ENCODE measurements around the gene UBE2E2. TPM values are rescaled to one million over a fixed set of nuclear protein-coding genes. Genes with fewer than 3 reads are reported as not detected.

UBE2E2 gene
- total RNA-seq, 2 donors from 2014 or later, result 2.9 to 6.6 TPM

DNA sequence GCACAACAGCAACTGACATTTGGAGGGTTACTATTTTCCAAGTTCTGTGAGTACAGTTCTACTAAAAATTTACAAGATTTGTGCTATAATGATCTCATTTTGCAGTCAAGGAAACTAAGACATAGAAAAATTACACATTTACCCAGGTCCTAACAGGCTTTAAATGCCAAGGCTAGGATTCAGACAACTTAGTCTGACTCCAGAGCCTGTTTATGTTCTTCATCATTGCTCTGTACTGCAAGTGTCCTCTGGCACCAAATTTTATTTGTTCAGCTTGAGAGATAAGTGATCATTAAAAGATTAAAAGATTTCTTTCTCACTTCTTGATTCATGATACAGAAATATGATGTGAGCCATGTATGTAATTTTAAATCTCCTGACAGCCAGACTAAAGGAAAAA lies 290.8 kb downstream of the UBE2E2 start:
- H3K27me3 Mint-ChIP-seq, result peaks cover 3% of the 10 kb centered on the region
- H3K27ac Mint-ChIP-seq, result no peak overlapping the region
- H3K4me3 Mint-ChIP-seq, result no peak overlapping the region
- no peak for ATAC-seq (replicated peaks)
- H3K9me3 Mint-ChIP-seq, result no peaks in the 10 kb centered on the region
- H3K4me1 Mint-ChIP-seq, result no peaks in the 10 kb centered on the region
- H3K36me3 Mint-ChIP-seq (ENCODE audit: low read depth), result no peaks in the 10 kb centered on the region

- Mint-ChIP-seq H3K4me3 (no peak overlapping the region), H3K4me1 (no peaks in the 10 kb centered on the region), H3K27ac (no peak overlapping the region), H3K36me3 (ENCODE audit: low read depth) (no peaks in the 10 kb centered on the region), H3K27me3 (peaks cover 3% of the 10 kb centered on the region), H3K9me3 (no peaks in the 10 kb centered on the region)
- no peak for ATAC-seq (replicated peaks)
Observed at GRCh38 chr3:23494967-23495366, 291.8 kb downstream of the UBE2E2 start.

GRCh38 chr3:23495507-23495906 lies 292.4 kb downstream of the UBE2E2 start:
- no peak overlapping the region for H3K4me3 Mint-ChIP-seq
- H3K9me3 Mint-ChIP-seq, result no peaks in the 10 kb centered on the region
- peaks cover 3% of the 10 kb centered on the region for H3K27me3 Mint-ChIP-seq
- ATAC-seq (replicated peaks), result no peak
- H3K27ac Mint-ChIP-seq, result no peak overlapping the region
- no peaks in the 10 kb centered on the region for H3K4me1 Mint-ChIP-seq
- H3K36me3 Mint-ChIP-seq (ENCODE audit: low read depth), result no peaks in the 10 kb centered on the region

- ATAC-seq (replicated peaks), result no peak
- Mint-ChIP-seq H3K4me3 (no peak overlapping the region), H3K36me3 (ENCODE audit: low read depth) (no peaks in the 10 kb centered on the region), H3K4me1 (no peaks in the 10 kb centered on the region), H3K27ac (no peak overlapping the region), H3K9me3 (no peaks in the 10 kb centered on the region), H3K27me3 (peaks cover 3% of the 10 kb centered on the region)
Observed at GRCh38 chr3:23496165-23496564, 293.0 kb downstream of the UBE2E2 start.

DNA sequence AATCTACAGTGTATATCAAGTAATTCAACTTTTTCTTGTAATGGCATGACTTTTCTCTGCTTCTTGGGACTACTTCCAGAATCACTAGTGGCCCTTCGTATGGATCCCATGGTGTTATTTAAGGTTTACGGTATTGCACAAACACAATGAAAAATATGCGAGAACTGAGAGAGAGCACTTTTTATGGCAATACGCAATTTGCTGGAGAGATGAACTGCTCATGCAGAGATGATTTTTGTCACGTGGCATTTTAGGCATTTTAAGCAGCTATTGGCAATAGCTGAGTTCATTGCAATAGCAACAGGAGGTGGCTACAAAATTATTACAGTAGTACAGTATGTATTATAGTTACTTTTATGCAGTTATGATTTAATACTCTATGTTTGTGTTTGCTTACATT lies 294.0 kb downstream of the UBE2E2 start:
- peaks cover 3% of the 10 kb centered on the region for H3K27me3 Mint-ChIP-seq
- no peak for ATAC-seq (replicated peaks)
- H3K36me3 Mint-ChIP-seq (ENCODE audit: low read depth), result no peaks in the 10 kb centered on the region
- H3K4me3 Mint-ChIP-seq, result no peak overlapping the region
- no peak overlapping the region for H3K27ac Mint-ChIP-seq
- no peaks in the 10 kb centered on the region for H3K9me3 Mint-ChIP-seq
- H3K4me1 Mint-ChIP-seq, result no peaks in the 10 kb centered on the region

DNA sequence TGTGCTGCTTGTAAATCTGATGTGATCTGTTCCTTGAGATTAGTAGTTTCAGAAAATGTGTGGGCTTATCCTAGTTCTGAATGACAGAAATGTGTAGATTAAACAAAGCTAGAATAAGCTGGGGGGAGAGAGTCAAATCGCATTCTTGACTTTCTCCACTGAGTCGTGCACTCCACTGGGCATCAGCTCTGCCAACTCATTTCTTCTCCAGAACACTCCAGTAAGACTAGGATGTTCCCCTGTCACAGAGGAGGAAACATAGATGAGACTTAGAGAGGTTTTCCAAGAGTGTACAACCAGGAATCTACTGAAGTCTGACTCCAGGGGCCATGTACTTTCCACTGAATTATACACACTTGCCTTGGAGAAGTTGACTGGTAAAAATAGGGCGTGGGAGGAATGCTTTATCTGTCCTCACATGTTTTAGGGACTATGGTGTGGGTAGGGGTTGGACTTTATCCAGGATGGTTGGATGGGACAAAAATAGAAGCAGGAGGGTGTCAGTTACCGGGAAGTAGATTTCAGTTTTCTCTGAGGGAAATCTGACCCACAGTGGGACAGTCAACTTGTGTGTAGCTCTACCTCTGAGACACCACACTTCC lies 298.2 kb downstream of the UBE2E2 start:
- H3K27me3 Mint-ChIP-seq, result peaks cover 3% of the 10 kb centered on the region
- no peak overlapping the region for H3K27ac Mint-ChIP-seq
- H3K4me3 Mint-ChIP-seq, result no peak overlapping the region
- H3K9me3 Mint-ChIP-seq, result no peaks in the 10 kb centered on the region
- H3K36me3 Mint-ChIP-seq (ENCODE audit: low read depth), result no peaks in the 10 kb centered on the region
- no peak for ATAC-seq (replicated peaks)
- H3K4me1 Mint-ChIP-seq, result no peaks in the 10 kb centered on the region

DNA sequence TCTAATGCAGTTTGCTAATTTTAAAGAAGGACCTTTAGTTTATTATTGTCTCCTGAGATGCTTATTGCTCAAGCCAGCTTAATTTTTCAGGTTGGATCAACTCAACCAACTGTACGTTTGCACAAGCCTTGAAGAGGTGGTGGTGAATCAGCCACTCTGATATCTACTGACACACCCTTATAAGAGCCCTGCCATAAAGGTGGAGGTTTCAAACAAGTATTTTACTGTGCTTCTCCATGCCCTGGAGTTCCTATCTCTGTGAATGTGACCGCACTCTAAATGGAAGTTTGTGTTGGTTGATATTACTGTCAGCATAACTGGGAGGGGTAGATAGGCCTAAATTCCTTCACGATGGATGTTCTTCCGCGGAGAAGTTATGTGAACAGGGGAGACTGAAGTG lies 305.3 kb downstream of the UBE2E2 start:
- Mint-ChIP-seq H3K36me3 (ENCODE audit: low read depth) (no peaks in the 10 kb centered on the region), H3K27me3 (no peaks in the 10 kb centered on the region), H3K4me3 (no peak overlapping the region), H3K27ac (no peak overlapping the region), H3K4me1 (no peaks in the 10 kb centered on the region), H3K9me3 (no peaks in the 10 kb centered on the region)
- no peak for ATAC-seq (replicated peaks)

DNA sequence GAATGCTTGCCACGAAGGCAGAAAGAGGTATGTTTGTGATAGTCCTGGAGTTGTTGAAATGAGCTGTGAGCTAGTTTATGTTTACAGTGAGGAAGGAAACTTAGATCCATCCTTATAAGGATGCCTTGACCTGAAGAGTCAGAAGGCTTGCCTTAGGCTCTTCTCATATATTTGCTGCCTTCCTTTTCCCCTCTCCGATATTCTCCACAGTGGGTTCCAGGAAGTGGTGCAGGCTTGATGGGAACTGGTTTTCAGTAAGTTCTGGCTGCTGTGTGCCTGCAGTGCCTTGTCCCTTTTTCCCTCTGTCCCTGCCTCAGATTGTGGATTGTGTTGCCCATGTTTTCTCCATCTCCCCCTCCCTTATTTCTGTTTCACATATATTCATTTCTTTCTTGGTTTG lies 315.3 kb downstream of the UBE2E2 start:
- Mint-ChIP-seq H3K9me3 (no peaks in the 10 kb centered on the region), H3K27ac (no peak overlapping the region), H3K4me1 (no peaks in the 10 kb centered on the region), H3K4me3 (no peak overlapping the region), H3K36me3 (ENCODE audit: low read depth) (no peaks in the 10 kb centered on the region), H3K27me3 (no peaks in the 10 kb centered on the region)
- no peak for ATAC-seq (replicated peaks)

GRCh38 chr3:23519314-23520208 lies 316.4 kb downstream of the UBE2E2 start:
- no peak for ATAC-seq (replicated peaks)
- Mint-ChIP-seq H3K27me3 (no peaks in the 10 kb centered on the region), H3K36me3 (ENCODE audit: low read depth) (no peaks in the 10 kb centered on the region), H3K4me1 (no peaks in the 10 kb centered on the region), H3K27ac (no peak overlapping the region), H3K9me3 (no peaks in the 10 kb centered on the region), H3K4me3 (no peak overlapping the region)

- Mint-ChIP-seq H3K36me3 (ENCODE audit: low read depth) (no peaks in the 10 kb centered on the region), H3K4me3 (no peak overlapping the region), H3K4me1 (no peaks in the 10 kb centered on the region), H3K27ac (no peak overlapping the region), H3K9me3 (no peaks in the 10 kb centered on the region), H3K27me3 (no peaks in the 10 kb centered on the region)
- ATAC-seq (replicated peaks), result no peak
Observed at GRCh38 chr3:23527326-23527725, 324.2 kb downstream of the UBE2E2 start.

DNA sequence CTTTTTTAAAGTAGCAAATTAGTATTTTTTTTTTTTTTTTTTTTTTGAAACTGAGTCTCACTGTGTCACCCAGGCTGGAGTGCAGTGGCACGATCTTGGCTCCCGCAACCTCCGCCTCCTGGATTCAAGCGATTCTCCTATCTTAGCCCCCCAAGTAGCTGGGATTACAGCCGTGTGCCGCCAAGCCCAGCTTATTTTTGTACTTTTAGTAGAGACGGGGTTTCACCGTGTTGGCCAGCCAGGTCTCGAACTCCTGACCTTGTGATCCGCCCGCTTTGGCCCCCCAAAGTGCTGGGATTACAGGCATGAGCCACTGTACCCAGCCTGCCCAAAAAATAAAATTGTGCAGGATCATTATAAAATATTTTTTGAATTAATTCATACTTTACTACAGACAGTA lies 330.5 kb downstream of the UBE2E2 start:
- Mint-ChIP-seq H3K27ac (no peak overlapping the region), H3K4me1 (no peaks in the 10 kb centered on the region), H3K4me3 (no peak overlapping the region), H3K27me3 (peaks cover 5% of the 10 kb centered on the region), H3K36me3 (ENCODE audit: low read depth) (no peaks in the 10 kb centered on the region), H3K9me3 (no peaks in the 10 kb centered on the region)
- ATAC-seq (replicated peaks), result no peak

DNA sequence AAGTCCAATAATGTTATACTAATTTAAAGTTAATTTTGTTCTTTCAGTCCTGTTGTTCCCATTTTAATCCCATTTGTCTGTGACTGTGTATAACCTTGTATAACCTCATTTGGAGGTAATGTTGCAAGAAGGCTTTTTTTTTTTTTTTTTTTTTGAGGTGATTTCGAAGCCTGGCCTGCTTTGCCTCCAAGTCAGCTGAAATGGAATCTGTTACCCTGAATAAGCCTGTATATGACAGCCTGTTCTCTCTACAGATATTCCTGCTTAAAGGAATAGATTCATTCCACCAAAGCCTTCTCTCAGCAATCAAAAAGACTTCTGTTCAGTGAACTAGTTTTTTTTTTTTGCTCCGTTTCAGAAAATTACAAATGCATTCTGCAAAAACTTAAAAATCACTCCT lies 330.9 kb downstream of the UBE2E2 start:
- Mint-ChIP-seq H3K4me3 (no peak overlapping the region), H3K4me1 (no peaks in the 10 kb centered on the region), H3K9me3 (no peaks in the 10 kb centered on the region), H3K27me3 (peaks cover 5% of the 10 kb centered on the region), H3K27ac (no peak overlapping the region), H3K36me3 (ENCODE audit: low read depth) (no peaks in the 10 kb centered on the region)
- no peak for ATAC-seq (replicated peaks)

DNA sequence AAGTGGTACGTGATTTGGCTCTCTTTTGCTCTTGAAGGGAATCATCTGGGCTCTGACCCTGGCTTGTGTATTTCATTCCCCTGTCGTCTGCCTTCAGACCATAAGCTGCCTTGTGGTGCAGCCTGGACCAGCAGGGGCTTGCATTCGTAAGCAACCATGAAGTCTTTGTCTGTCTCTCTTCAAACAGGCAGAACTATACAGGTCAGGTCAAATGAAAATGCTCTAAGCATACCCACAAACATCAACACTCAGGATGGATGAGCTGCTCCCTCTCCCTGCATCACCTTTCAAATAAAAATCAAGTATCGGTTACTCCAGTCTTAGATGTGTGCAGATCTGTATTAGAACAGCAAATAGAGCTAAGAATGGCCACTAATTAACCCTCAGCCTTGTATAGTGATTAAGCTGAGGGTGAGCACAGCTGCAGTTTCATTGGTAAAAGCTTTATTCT lies 334.0 kb downstream of the UBE2E2 start:
- H3K9me3 Mint-ChIP-seq, result no peaks in the 10 kb centered on the region
- H3K4me1 Mint-ChIP-seq, result no peaks in the 10 kb centered on the region
- peaks cover 5% of the 10 kb centered on the region for H3K27me3 Mint-ChIP-seq
- ATAC-seq (replicated peaks), result no peak
- no peak overlapping the region for H3K27ac Mint-ChIP-seq
- H3K4me3 Mint-ChIP-seq, result no peak overlapping the region
- H3K36me3 Mint-ChIP-seq (ENCODE audit: low read depth), result no peaks in the 10 kb centered on the region

DNA sequence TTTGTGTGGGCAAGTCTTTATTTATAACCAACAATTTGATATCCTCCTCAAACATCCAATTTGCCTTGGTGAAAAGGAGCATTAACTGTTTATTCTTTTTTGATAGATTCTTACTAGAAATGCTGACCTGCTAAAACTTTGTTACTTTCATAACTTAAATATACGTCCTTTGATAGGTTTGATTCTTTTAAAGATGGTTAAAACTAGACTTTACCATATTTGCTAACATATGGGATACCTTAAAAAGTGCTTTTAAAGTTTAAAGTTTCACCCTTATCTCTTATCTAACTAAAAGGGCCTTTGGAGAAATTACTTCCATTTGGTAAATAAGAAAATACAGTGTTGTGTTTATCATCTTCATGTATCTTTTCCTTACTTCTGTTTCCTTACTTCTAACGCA lies 336.1 kb downstream of the UBE2E2 start:
- no peak overlapping the region for H3K4me3 Mint-ChIP-seq
- ATAC-seq (replicated peaks), result no peak

DNA sequence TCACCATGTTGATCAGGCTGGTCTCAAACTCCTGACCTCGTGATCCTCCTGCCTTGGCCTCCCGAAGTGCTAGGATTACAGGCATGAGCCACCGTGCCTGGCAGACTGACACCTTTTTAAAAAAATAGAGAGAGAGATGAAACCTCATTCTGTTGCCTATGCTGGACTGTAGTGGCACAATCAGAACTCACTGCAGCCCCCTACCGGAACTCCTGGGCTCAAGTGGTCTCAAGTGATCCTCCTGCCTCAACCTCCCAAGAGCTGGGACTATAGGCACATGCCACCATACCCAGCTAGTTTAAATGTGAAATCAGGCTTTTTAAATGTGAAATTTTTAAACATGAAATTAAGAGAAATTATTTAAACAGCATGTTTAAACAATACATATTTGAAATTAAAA lies 337.5 kb downstream of the UBE2E2 start:
- no peak overlapping the region for H3K27ac Mint-ChIP-seq
- no peaks in the 10 kb centered on the region for H3K9me3 Mint-ChIP-seq
- H3K4me1 Mint-ChIP-seq, result no peaks in the 10 kb centered on the region
- no peaks in the 10 kb centered on the region for H3K36me3 Mint-ChIP-seq (ENCODE audit: low read depth)
- peaks cover 10% of the 10 kb centered on the region for H3K27me3 Mint-ChIP-seq
- H3K4me3 Mint-ChIP-seq, result no peak overlapping the region
- no peak for ATAC-seq (replicated peaks)

More for the DNA sequence above, 336.1 kb downstream of the UBE2E2 start:
- Mint-ChIP-seq H3K27me3 (peaks cover 6% of the 10 kb centered on the region), H3K36me3 (ENCODE audit: low read depth) (no peaks in the 10 kb centered on the region), H3K27ac (no peak overlapping the region), H3K4me1 (no peaks in the 10 kb centered on the region), H3K9me3 (no peaks in the 10 kb centered on the region)
